CD4-positive, CD25-positive, alpha-beta regulatory T cell (primary cell): Measurements from ENCODE around the gene EIF5B. TPM values are rescaled to one million over a fixed set of nuclear protein-coding genes. Genes with fewer than 3 reads are reported as not detected.
A peak's percentile ranks its signal among the peaks of the same experiment; 100 is the strongest.

ENCODE experiments used
- ATAC-seq, 2 donors: fragments of 150-1000 bp; cut with Tn5 transposase; one replicate each; pipeline ENCODE4 v1.10.0; 2021; ENCODE audit warnings: low read depth in 2 of 2, moderate number of reproducible peaks in 2 of 2, moderate library complexity in 1 of 2
- DNase-seq, 3 donors: peaks; one replicate each; pipeline versions ENCODE4 v3.0.0 to v3.0.0-alpha.2; 2012 to 2022; ENCODE audit warnings: mixed read lengths in 1 of 3
- H3K27ac ChIP-seq: one replicate; pipeline ENCODE4 v1.7.0; 2013; ENCODE audit warnings: mild to moderate bottlenecking, low read length; ENCODE audit not compliant: insufficient read depth, poor library complexity, severe bottlenecking
- H3K27me3 ChIP-seq: one replicate; pipeline ENCODE4 v1.7.0; 2013; ENCODE audit warnings: low read length; ENCODE audit not compliant: control insufficient read depth, insufficient read depth
- H3K36me3 ChIP-seq: one replicate; pipeline ENCODE4 v1.7.0; 2013; ENCODE audit warnings: mild to moderate bottlenecking, low read length, moderate library complexity; ENCODE audit not compliant: control insufficient read depth, insufficient read depth
- H3K4me1 ChIP-seq: 2 replicates; pipeline ENCODE4 v1.7.0; 2013; ENCODE audit warnings: mild to moderate bottlenecking, low read length; ENCODE audit not compliant: insufficient read depth, control insufficient read depth, poor library complexity, severe bottlenecking
- H3K4me3 ChIP-seq: one replicate; pipeline ENCODE4 v1.7.0; 2013; ENCODE audit warnings: low read depth, mild to moderate bottlenecking, low read length, moderate library complexity
- H3K9me3 ChIP-seq, 2 experiments: 1 replicate in 1 of 2; 2 replicates in 1 of 2; pipeline ENCODE4 v1.7.0; 2013; ENCODE audit warnings: low read length in 2 of 2, mild to moderate bottlenecking in 1 of 2, moderate library complexity in 1 of 2; ENCODE audit not compliant: control insufficient read depth in 2 of 2
- H3K27ac Mint-ChIP-seq, 3 donors: one replicate each; pipeline ENCODE4 v1.8.0; 2020 to 2022; ENCODE audit warnings: mild to moderate bottlenecking in 3 of 3, mixed read lengths in 3 of 3, moderate library complexity in 2 of 3
- H3K27me3 Mint-ChIP-seq: one replicate; pipeline ENCODE4 v1.8.0; 2022; ENCODE audit warnings: mild to moderate bottlenecking, mixed read lengths
- H3K36me3 Mint-ChIP-seq: one replicate; pipeline ENCODE4 v1.8.0; 2020; ENCODE audit warnings: mixed read lengths
- H3K4me1 Mint-ChIP-seq, 4 donors: one replicate each; pipeline ENCODE4 v1.8.0; 2020 to 2022; ENCODE audit warnings: mixed read lengths in 4 of 4, mild to moderate bottlenecking in 1 of 4
- H3K4me3 Mint-ChIP-seq, 4 donors: one replicate each; pipeline ENCODE4 v1.8.0; 2020 to 2022; ENCODE audit warnings: mild to moderate bottlenecking in 4 of 4, mixed read lengths in 4 of 4, moderate library complexity in 3 of 4
- H3K9me3 Mint-ChIP-seq, 7 donors: one replicate each; pipeline ENCODE4 v1.8.0; 2020 to 2022; ENCODE audit warnings: mixed read lengths in 7 of 7, mild to moderate bottlenecking in 3 of 7, moderate library complexity in 2 of 7
- polyA plus RNA-seq, 4 donors: library from polyadenylated mRNA; unstranded; fragments of 300-500 nt; fragmentation: Illumina TruSeq; gene quantifications; one replicate each; pipeline ENCODE4 v1.2.3, GENCODE V29; 2021
- total RNA-seq: library from RNA; stranded (reverse); gene quantifications from one replicate; pipeline ENCODE4 v1.2.3, GENCODE V29; 2022

The EIF5B gene
- total and polyA plus RNA-seq, 5 donors from 2014 or later, result 2.9 to 38.0 (median 4.2) TPM

DNA sequence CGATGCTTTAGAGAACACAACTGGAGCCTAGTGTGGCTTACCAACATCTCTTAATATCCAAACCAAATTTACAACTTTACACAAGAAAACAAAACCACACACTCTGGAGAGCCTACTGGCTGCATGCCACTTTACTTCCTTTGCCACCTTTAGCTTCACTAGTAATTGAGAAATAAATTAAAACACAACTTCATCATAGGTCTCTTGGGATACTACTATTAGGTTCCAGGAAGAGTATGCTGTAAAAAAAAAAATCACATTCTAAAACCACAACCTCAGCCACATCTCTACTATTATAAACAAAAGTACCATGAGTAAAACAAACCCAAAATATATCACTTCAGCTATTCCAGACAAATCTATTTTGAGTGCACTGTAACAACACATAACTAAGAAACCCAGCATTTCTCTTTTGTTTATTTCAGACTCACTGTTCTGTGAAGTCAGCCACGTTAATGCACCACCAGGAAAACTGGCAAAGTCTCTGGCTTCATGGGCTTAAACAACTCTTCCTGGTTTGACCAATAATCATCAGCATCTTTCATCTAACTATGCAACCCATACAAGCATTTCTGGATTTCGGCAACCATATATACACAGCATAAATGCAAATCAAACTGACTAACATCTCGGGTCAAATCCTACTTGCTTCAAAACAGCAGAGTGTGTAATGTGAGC, 93.6 kb downstream of the EIF5B start:
- Mint-ChIP-seq H3K4me3 (no peak overlapping the region), H3K4me1 (peaks cover 6 to 25% (median 21%) of the 10 kb centered on the region in 4 donors), H3K9me3 (no peaks in the 10 kb centered on the region), H3K36me3 (peaks cover 26% of the 10 kb centered on the region), H3K27ac (peak overlapping the region in 2 of 3 donors; percentile 21 to 49), H3K27me3 (no peaks in the 10 kb centered on the region)
- Histone ChIP-seq H3K27me3 (no peaks in the 10 kb centered on the region), H3K36me3 (peaks cover 44% of the 10 kb centered on the region), H3K27ac (no peak overlapping the region), H3K9me3 (no peaks in the 10 kb centered on the region), H3K4me3 (no peak overlapping the region), H3K4me1 (no peaks in the 10 kb centered on the region)
- no peak for ATAC-seq
- DNase-seq, result no peak

DNA sequence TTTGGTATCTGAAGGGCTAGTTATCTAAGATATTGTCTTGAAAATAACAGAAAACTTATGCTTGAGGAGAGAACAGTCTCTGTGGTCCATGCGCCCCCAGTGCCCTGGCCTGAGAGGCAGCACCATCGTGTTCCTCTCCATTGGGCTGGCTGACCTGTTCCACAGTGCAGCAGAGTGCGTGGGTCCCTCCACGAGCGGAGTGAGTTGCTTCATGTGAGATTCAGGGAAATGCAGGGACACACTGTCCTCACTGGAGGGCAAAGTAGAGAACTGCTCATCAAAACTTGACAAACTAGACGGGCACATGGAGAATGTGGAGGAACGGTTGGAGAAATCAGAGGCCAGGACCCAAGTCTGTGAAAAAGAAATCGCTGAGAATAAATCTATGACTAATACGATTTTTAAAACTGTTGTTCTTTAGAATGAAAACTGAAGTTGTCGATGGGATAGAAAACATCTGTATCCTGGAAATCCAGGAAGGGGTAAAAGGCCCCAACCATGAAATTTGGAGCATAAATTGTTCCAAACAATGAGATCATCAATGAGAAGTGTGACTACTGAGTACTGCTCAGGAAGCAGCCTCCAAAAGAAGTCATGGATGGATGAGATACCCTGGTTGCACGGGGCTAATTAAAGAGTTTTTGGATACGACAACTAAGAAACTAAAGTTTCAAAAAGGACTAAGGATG, 94.5 kb downstream of the EIF5B start:
- Histone ChIP-seq H3K4me1 (no peaks in the 10 kb centered on the region), H3K4me3 (no peak overlapping the region), H3K36me3 (peaks cover 44% of the 10 kb centered on the region), H3K27me3 (no peaks in the 10 kb centered on the region), H3K9me3 (no peaks in the 10 kb centered on the region), H3K27ac (no peak overlapping the region)
- DNase-seq (no peak), ATAC-seq (no peak)
- Mint-ChIP-seq H3K4me1 (peaks cover 10 to 28% (median 21%) of the 10 kb centered on the region in 4 donors), H3K36me3 (peaks cover 26% of the 10 kb centered on the region), H3K27ac (peak overlapping the region; percentile 18 to 79 (median 60)), H3K9me3 (no peaks in the 10 kb centered on the region), H3K4me3 (no peak overlapping the region), H3K27me3 (no peaks in the 10 kb centered on the region)

DNA sequence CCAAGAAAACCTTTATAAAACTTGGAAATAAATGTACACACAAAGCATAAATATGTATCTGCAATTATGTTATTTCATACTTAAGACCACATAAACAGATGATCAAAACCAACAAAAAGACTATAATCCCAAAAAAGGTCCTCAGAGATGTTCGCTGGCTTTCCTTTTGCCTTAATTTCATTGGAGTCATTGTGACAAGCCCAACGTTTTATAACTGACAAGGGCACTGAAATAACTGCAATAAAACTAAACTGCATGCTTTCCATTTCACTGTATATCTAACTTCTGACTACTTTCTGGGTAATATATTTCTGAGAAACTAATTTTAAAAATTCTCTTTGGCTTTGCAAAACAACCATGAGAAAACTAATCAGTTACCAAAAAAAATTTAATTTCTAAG, 96.2 kb downstream of the EIF5B start:
- H3K27ac Mint-ChIP-seq, result peak overlapping the region in 1 of 3 donors; percentile 57
- ATAC-seq, result no peak
- no peaks in the 10 kb centered on the region for H3K9me3 Mint-ChIP-seq
- DNase-seq, result peak in 1 of 3 donors; percentile 8
- Histone ChIP-seq H3K4me1 (no peaks in the 10 kb centered on the region), H3K27me3 (no peaks in the 10 kb centered on the region), H3K9me3 (no peaks in the 10 kb centered on the region), H3K27ac (no peak overlapping the region), H3K36me3 (peaks cover 37% of the 10 kb centered on the region), H3K4me3 (no peak overlapping the region)
- peaks cover 28% of the 10 kb centered on the region for H3K36me3 Mint-ChIP-seq
- H3K4me3 Mint-ChIP-seq, result no peak overlapping the region
- peaks cover 10 to 28% (median 20%) of the 10 kb centered on the region in 4 donors for H3K4me1 Mint-ChIP-seq
- H3K27me3 Mint-ChIP-seq, result no peaks in the 10 kb centered on the region

DNA sequence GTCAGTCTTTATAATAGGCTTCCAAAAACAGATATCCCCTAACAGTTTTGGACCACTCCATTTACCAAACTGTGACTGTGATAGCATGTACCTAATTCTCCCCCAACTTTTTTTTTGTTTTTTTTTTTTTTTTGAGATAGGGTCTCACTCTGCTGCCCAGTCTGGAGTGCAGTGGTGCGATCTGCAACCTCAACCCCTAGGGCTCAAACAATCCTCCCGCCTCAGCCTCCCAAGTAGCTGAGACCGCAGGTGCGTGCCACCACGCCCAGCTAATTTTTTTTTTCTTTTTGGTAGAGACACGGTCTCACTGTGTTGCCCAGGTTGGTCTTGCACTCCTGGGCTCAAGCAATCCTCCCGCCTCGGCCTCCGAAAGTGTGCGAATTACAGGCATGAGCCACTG, 99.7 kb downstream of the EIF5B start:
- DNase-seq (no peak), ATAC-seq (no peak)
- Histone ChIP-seq H3K27ac (no peak overlapping the region), H3K4me3 (no peak overlapping the region), H3K36me3 (peaks cover 35% of the 10 kb centered on the region), H3K4me1 (no peaks in the 10 kb centered on the region), H3K27me3 (no peaks in the 10 kb centered on the region), H3K9me3 (no peaks in the 10 kb centered on the region)
- peaks cover 9 to 24% (median 13%) of the 10 kb centered on the region in 4 donors for H3K4me1 Mint-ChIP-seq
- no peak overlapping the region for H3K4me3 Mint-ChIP-seq
- peaks cover 24% of the 10 kb centered on the region for H3K36me3 Mint-ChIP-seq
- H3K27me3 Mint-ChIP-seq, result no peaks in the 10 kb centered on the region
- H3K27ac Mint-ChIP-seq, result no peak overlapping the region
- H3K9me3 Mint-ChIP-seq, result no peaks in the 10 kb centered on the region

DNA sequence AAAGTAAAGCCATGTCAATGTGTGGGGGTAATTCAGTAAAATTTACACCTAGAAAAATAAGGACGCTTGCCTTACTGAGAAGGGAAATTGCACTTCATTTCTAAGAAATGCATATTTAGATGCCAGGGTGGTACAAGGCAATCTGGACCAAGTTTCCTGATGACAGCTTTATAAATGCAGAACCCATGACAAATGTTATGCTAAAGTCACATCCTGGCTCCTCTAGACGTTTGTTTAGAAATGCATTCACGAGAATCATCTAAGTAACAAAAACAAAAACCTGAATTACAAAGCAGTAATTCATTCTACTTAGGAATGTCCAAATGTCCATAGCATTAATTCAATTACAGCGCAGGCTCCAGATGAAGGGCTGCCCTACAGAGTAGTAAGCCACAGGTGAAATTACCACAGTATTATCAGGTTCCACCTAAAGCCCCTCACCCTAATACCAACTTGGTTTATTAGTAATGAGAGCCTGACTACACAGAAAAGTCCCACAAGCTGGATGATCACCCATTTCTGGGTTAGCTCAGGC, 102.8 kb downstream of the EIF5B start:
- H3K27me3 Mint-ChIP-seq, result no peaks in the 10 kb centered on the region
- H3K4me1 Mint-ChIP-seq, result peaks cover 10 to 21% (median 13%) of the 10 kb centered on the region in 4 donors
- Histone ChIP-seq H3K4me1 (no peaks in the 10 kb centered on the region), H3K36me3 (peaks cover 29% of the 10 kb centered on the region), H3K27ac (no peak overlapping the region), H3K9me3 (no peaks in the 10 kb centered on the region), H3K4me3 (no peak overlapping the region), H3K27me3 (no peaks in the 10 kb centered on the region)
- peak in 1 of 3 donors; percentile 40 for DNase-seq
- no peaks in the 10 kb centered on the region for H3K9me3 Mint-ChIP-seq
- ATAC-seq, result no peak
- no peak overlapping the region for H3K4me3 Mint-ChIP-seq
- peaks cover 22% of the 10 kb centered on the region for H3K36me3 Mint-ChIP-seq
- H3K27ac Mint-ChIP-seq, result peak overlapping the region in 1 of 3 donors; percentile 51

DNA sequence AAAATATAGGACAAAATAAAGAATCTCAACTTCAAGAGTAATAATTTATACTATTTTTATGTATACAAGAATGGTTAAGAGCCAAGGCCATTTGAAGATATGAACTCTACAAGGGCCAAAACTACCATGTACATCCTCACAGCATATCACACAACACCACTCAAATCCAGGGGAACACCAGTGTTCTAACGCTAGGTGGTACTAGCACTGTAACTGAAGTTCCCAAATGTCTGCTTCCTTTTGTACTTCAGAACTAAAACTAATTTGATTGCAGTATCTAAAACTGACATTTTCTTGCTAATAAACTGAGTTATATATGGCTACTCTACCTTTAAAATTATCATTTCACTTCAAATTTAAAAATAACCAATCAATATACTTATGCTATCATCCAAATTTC, 105.6 kb downstream of the EIF5B start:
- Mint-ChIP-seq H3K27ac (no peak overlapping the region), H3K9me3 (peaks cover 0 to 1% (median 0%) of the 10 kb centered on the region in 7 donors), H3K36me3 (peaks cover 22% of the 10 kb centered on the region), H3K27me3 (no peaks in the 10 kb centered on the region), H3K4me3 (no peak overlapping the region), H3K4me1 (peaks cover 7 to 27% (median 13%) of the 10 kb centered on the region in 4 donors)
- Histone ChIP-seq H3K4me1 (no peaks in the 10 kb centered on the region), H3K4me3 (no peak overlapping the region), H3K27ac (no peak overlapping the region), H3K36me3 (peaks cover 34% of the 10 kb centered on the region), H3K9me3 (no peaks in the 10 kb centered on the region), H3K27me3 (no peaks in the 10 kb centered on the region)
- DNase-seq, result no peak
- ATAC-seq, result no peak

DNA sequence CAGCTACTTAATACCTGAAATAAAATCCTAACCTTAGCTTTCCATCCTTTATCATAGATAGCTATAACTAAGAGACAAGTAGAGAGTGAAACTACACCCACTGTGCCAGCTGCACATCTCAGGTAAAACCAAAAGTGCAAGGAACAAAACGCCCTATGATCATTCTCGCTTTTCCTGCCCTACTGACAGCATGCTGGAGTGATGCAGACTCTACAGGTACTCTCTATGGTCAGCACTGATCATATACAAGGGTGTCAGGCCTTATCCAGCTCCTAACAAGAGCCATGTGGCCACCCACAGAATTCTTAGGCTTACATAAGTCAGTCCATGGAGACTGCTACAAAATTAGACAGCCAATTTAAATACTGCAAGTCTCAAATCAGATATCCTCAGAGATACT, 107.0 kb downstream of the EIF5B start:
- H3K9me3 Mint-ChIP-seq, result peaks cover 0 to 1% (median 0%) of the 10 kb centered on the region in 7 donors
- ATAC-seq (no peak), DNase-seq (peak in 1 of 3 donors; percentile 24)
- peak overlapping the region in 2 of 3 donors; percentile 17 to 55 for H3K27ac Mint-ChIP-seq
- H3K36me3 Mint-ChIP-seq, result peaks cover 23% of the 10 kb centered on the region
- peaks cover 7 to 27% (median 16%) of the 10 kb centered on the region in 4 donors for H3K4me1 Mint-ChIP-seq
- no peaks in the 10 kb centered on the region for H3K4me1 ChIP-seq
- H3K27ac ChIP-seq, result no peak overlapping the region
- no peak overlapping the region for H3K4me3 ChIP-seq
- no peaks in the 10 kb centered on the region for H3K9me3 ChIP-seq
- peaks cover 33% of the 10 kb centered on the region for H3K36me3 ChIP-seq
- no peak overlapping the region for H3K4me3 Mint-ChIP-seq
- H3K27me3 ChIP-seq, result no peaks in the 10 kb centered on the region
- H3K27me3 Mint-ChIP-seq, result no peaks in the 10 kb centered on the region
